H1 (cell line): ENCODE data around the gene F2. TPM values are rescaled to one million over a fixed set of nuclear protein-coding genes. Genes with fewer than 3 reads are reported as not detected.

Experiments
- CTCF ChIA-PET: fragments of 300-600 bp; sonication (Branson Sonifier 250); formaldehyde crosslinking; loops from one replicate; lab custom pipeline; 2021; ENCODE audit not compliant: partially characterized antibody; lab: Charles Lee
- POLR2A ChIA-PET: fragments of 300-600 bp; sonication (Branson Sonifier 250); formaldehyde crosslinking; loops from one replicate; lab custom pipeline; 2021; ENCODE audit warnings: inconsistent platforms; ENCODE audit not compliant: partially characterized antibody; lab: Charles Lee
- DNase-seq, 2 experiments: peaks; one replicate each; pipeline versions ENCODE4 v3.0.0 to v3.0.0-alpha.2; 2010 to 2022; ENCODE audit warnings: low spot score in 2 of 2, low read depth in 1 of 2, mixed read lengths in 1 of 2
- FAIRE-seq: peaks from 2 replicates; lab custom pipeline; 2011; peaks lifted over from hg19 to GRCh38; lab: Jason Lieb, UNC
- H2AFZ ChIP-seq: 2 replicates; pipeline ENCODE4 v1.8.1; 2012; ENCODE audit warnings: low read length, inconsistent platforms
- H2AK5ac ChIP-seq: 2 replicates; pipeline ENCODE4 v1.6.1; 2013; ENCODE audit warnings: low read depth, low read length
- H2BK120ac ChIP-seq: replicated peaks from 2 replicates; pipeline ENCODE3; 2013; ENCODE audit warnings: low read depth, low read length, inconsistent platforms
- H2BK12ac ChIP-seq: 2 replicates; pipeline ENCODE4 v1.6.1; 2013; ENCODE audit warnings: low read depth, low read length
- H2BK15ac ChIP-seq: 2 replicates; pipeline ENCODE4 v1.6.1; 2013; ENCODE audit warnings: low read length
- H2BK20ac ChIP-seq: 2 replicates; pipeline ENCODE4 v1.6.1; 2013; ENCODE audit warnings: low read length
- H2BK5ac ChIP-seq: 2 replicates; pipeline ENCODE4 v1.6.1; 2013; ENCODE audit warnings: low read depth, low read length
- H3K14ac ChIP-seq: 2 replicates; pipeline ENCODE4 v1.6.1; 2013; ENCODE audit warnings: inconsistent platforms; ENCODE audit not compliant: insufficient read length
- H3K18ac ChIP-seq: 2 replicates; pipeline ENCODE4 v1.6.1; 2013; ENCODE audit warnings: low read length; ENCODE audit errors: extremely low read depth
- H3K23ac ChIP-seq: 2 replicates; pipeline ENCODE4 v1.6.1; 2013; ENCODE audit warnings: inconsistent platforms; ENCODE audit not compliant: insufficient read length
- H3K23me2 ChIP-seq: 2 replicates; pipeline ENCODE4 v1.6.1; 2013; ENCODE audit warnings: low read depth, low read length
- H3K27ac ChIP-seq: 2 replicates; pipeline ENCODE4 v1.6.1; 2011; ENCODE audit warnings: low read depth, low read length, inconsistent platforms
- H3K27me3 ChIP-seq, 4 experiments: replicated peaks in 1 of 4; 1 replicate in 1 of 4; 2 replicates in 3 of 4; pipeline versions ENCODE4 v1.6.1 to v1.8.1; 2011 to 2013; ENCODE audit warnings: low read length in 3 of 4, mild to moderate bottlenecking in 3 of 4, inconsistent platforms in 2 of 4, mixed read lengths in 2 of 4, moderate library complexity in 1 of 4; ENCODE audit not compliant: control insufficient read depth in 3 of 4, insufficient read depth in 3 of 4; ENCODE audit errors: extremely low read depth in 1 of 4
- H3K36me3 ChIP-seq, 4 experiments: 2 replicates each; pipeline versions ENCODE4 v1.6.1 to v1.8.1; 2011 to 2013; ENCODE audit warnings: mild to moderate bottlenecking in 4 of 4, low read length in 3 of 4, moderate library complexity in 2 of 4, control low read depth in 1 of 4, inconsistent platforms in 1 of 4; ENCODE audit not compliant: insufficient read depth in 4 of 4, control insufficient read depth in 2 of 4
- H3K4ac ChIP-seq: replicated peaks from 2 replicates; pipeline ENCODE3; 2013; ENCODE audit warnings: low read length, low read depth, mixed read lengths, inconsistent platforms; ENCODE audit not compliant: insufficient read length
- H3K4me1 ChIP-seq, 4 experiments: replicated peaks in 1 of 4; 1 replicate in 1 of 4; 2 replicates in 3 of 4; pipeline versions ENCODE4 v1.6.1 to v1.8.1; 2011 to 2013; ENCODE audit warnings: low read length in 3 of 4, inconsistent platforms in 2 of 4, mixed read lengths in 1 of 4; ENCODE audit not compliant: insufficient read depth in 4 of 4, control insufficient read depth in 3 of 4
- H3K4me2 ChIP-seq, 2 experiments: 2 replicates each; pipeline versions ENCODE4 v1.6.1 to v1.8.1; 2011 to 2013; ENCODE audit warnings: low read depth in 2 of 2, low read length in 2 of 2, control low read depth in 1 of 2, inconsistent platforms in 1 of 2, mild to moderate bottlenecking in 1 of 2; ENCODE audit not compliant: insufficient read depth in 1 of 2
- H3K4me3 ChIP-seq, 4 experiments: fragments of 200-600, 300-600 bp in 1 of 4; sonication (generic), shearing (Covaris generic), sonication (Bioruptor Twin) in 1 of 4; 2 replicates each; pipeline versions ENCODE4 v1.5.1 to v1.8.1; 2011 to 2016; ENCODE audit warnings: low read length in 4 of 4, low read depth in 3 of 4, control low read depth in 2 of 4, inconsistent platforms in 2 of 4, mild to moderate bottlenecking in 2 of 4, mixed read lengths in 1 of 4, moderate library complexity in 1 of 4; ENCODE audit not compliant: insufficient read depth in 2 of 4; ENCODE audit errors: extremely low read depth in 1 of 4
- H3K56ac ChIP-seq: replicated peaks from 2 replicates; pipeline ENCODE3; 2013; ENCODE audit warnings: low read depth, mild to moderate bottlenecking, mixed read lengths, low read length, inconsistent platforms; ENCODE audit not compliant: insufficient read length
- H3K79me1 ChIP-seq: 2 replicates; pipeline ENCODE4 v1.6.1; 2013; ENCODE audit warnings: low read depth, low read length, control low read depth
- H3K79me2 ChIP-seq, 2 experiments: 2 replicates each; pipeline versions ENCODE4 v1.6.1 to v1.8.1; 2012 to 2013; ENCODE audit warnings: low read length in 2 of 2, mild to moderate bottlenecking in 2 of 2, inconsistent platforms in 1 of 2; ENCODE audit not compliant: insufficient read depth in 2 of 2, control insufficient read depth in 1 of 2
- H3K9ac ChIP-seq, 4 experiments: replicated peaks in 1 of 4; 1 replicate in 1 of 4; 2 replicates in 3 of 4; pipeline versions ENCODE4 v1.6.1 to v1.8.1; 2011 to 2013; ENCODE audit warnings: low read depth in 3 of 4, low read length in 3 of 4, control low read depth in 2 of 4, mild to moderate bottlenecking in 2 of 4, moderate library complexity in 2 of 4, inconsistent platforms in 1 of 4; ENCODE audit errors: extremely low read depth in 1 of 4
- H3K9me3 ChIP-seq, 2 experiments: 2 replicates each; pipeline versions ENCODE4 v1.6.1 to v1.8.1; 2012 to 2013; ENCODE audit warnings: mild to moderate bottlenecking in 2 of 2, moderate library complexity in 2 of 2, control low read depth in 1 of 2, inconsistent platforms in 1 of 2, low read depth in 1 of 2, low read length in 1 of 2, mixed read lengths in 1 of 2; ENCODE audit not compliant: insufficient read depth in 2 of 2
- H4K20me1 ChIP-seq, 2 experiments: replicated peaks in 1 of 2; 2 replicates each; pipeline versions ENCODE3 to v1.8.1; 2011 to 2013; ENCODE audit warnings: inconsistent platforms in 2 of 2, low read length in 2 of 2, mild to moderate bottlenecking in 1 of 2; ENCODE audit not compliant: insufficient read depth in 2 of 2, control insufficient read depth in 1 of 2
- H4K5ac ChIP-seq: 2 replicates; pipeline ENCODE4 v1.6.1; 2013; ENCODE audit warnings: low read length, low read depth, mixed read lengths, inconsistent platforms; ENCODE audit not compliant: insufficient read length
- H4K8ac ChIP-seq: 2 replicates; pipeline ENCODE4 v1.8.0; 2013; ENCODE audit warnings: mild to moderate bottlenecking, moderate library complexity, low read length, inconsistent platforms; ENCODE audit not compliant: insufficient read depth; ENCODE audit errors: extremely low read depth
- H4K91ac ChIP-seq: replicated peaks from 2 replicates; pipeline ENCODE3; 2013; ENCODE audit warnings: low read length, mixed read lengths, inconsistent platforms; ENCODE audit not compliant: insufficient read length
- ASH2L ChIP-seq: fragments of 200-600, 300-600 bp; sonication (generic); IDR thresholded peaks from one replicate; pipeline ENCODE4 v1.7.1; 2017; ENCODE audit warnings: low read length
- BRCA1 ChIP-seq: IDR thresholded peaks from 2 replicates; pipeline ENCODE4 v1.6.1; 2012; ENCODE audit warnings: low read depth, low read length, improper control_type of control experiment
- E2F6 ChIP-seq: IDR thresholded peaks from 2 replicates; pipeline ENCODE4 v1.6.1; 2012; ENCODE audit warnings: inconsistent platforms
- GABPA ChIP-seq: IDR thresholded peaks from 2 replicates; pipeline ENCODE4 v1.6.1; 2011; ENCODE audit warnings: mild to moderate bottlenecking, low read length, moderate library complexity, borderline replicate concordance; ENCODE audit not compliant: insufficient read depth
- GTF2F1 ChIP-seq: IDR thresholded peaks from 2 replicates; pipeline ENCODE4 v1.6.1; 2012; ENCODE audit warnings: low read depth, low read length, improper control_type of control experiment, borderline replicate concordance
- POU5F1 ChIP-seq: IDR thresholded peaks from 2 replicates; pipeline ENCODE4 v1.6.1; 2011; ENCODE audit warnings: low read depth, mild to moderate bottlenecking, low read length, moderate library complexity
- RBBP5 ChIP-seq: IDR thresholded peaks from 2 replicates; pipeline ENCODE4 v1.7.1; 2012; ENCODE audit warnings: low read depth, mild to moderate bottlenecking, inconsistent platforms, low read length, moderate library complexity, borderline replicate concordance
- RFX5 ChIP-seq: IDR thresholded peaks from 2 replicates; pipeline ENCODE4 v1.6.1; 2011; ENCODE audit warnings: low read depth, low read length, improper control_type of control experiment, borderline replicate concordance
- SIRT6 ChIP-seq: IDR thresholded peaks from one replicate; pipeline ENCODE4 v1.7.1; 2012; ENCODE audit warnings: low read length, inconsistent platforms
- SIX5 ChIP-seq: IDR thresholded peaks from 2 replicates; pipeline ENCODE4 v1.6.1; 2011; ENCODE audit warnings: mild to moderate bottlenecking, low read depth, low read length
- SP1 ChIP-seq: IDR thresholded peaks from 2 replicates; pipeline ENCODE4 v1.6.1; 2011; ENCODE audit warnings: low read depth, low read length
- USF2 ChIP-seq: IDR thresholded peaks from 2 replicates; pipeline ENCODE4 v1.6.1; 2011; ENCODE audit warnings: low read length, improper control_type of control experiment
- YY1 ChIP-seq: IDR thresholded peaks from 2 replicates; pipeline ENCODE4 v1.6.1; 2011; ENCODE audit warnings: low read depth, mild to moderate bottlenecking, low read length
- WGBS, 2 experiments: shearing (Covaris generic) in 1 of 2; methylation state at CpG; one replicate each; pipeline versions ENCODE4 v1.1.6 to v1.1.7; 2013 to 2015; ENCODE audit warnings: low lambda C conversion rate in 2 of 2, mixed read lengths in 2 of 2, inconsistent platforms in 1 of 2, low coverage in 1 of 2, missing lambda C conversion rate in 1 of 2; ENCODE audit not compliant: insufficient replicate concordance in 2 of 2, insufficient coverage in 1 of 2, insufficient read length in 1 of 2; ENCODE audit errors: extremely low coverage in 1 of 2, missing lambda C conversion rate in 1 of 2; 5-methylcytosine and 5-hydroxymethylcytosine counted together
- polyA plus RNA-seq, 7 experiments: library from polyadenylated mRNA; depleted of rRNA in 3 of 7; stranded (reverse) in 5 of 7; unstranded in 2 of 7; fragments of >200 nt in 5 of 7; fragments of 200-250 nt in 2 of 7; gene quantifications; 1 replicate in 5 of 7; 2 replicates in 1 of 7; 4 replicates in 1 of 7; pipeline versions ENCODE4 v1.2.1 to v1.2.3, GENCODE V29; 2011 to 2013; ENCODE audit warnings: missing spikeins in 2 of 7, mixed read lengths in 2 of 7
- total RNA-seq: library from RNA; stranded (reverse); fragmentation: NEBNext Ultra II Directional; extraction: Animal tissue kit (Norgen Biotek cat#: 25700); gene quantifications from 2 replicates; pipeline ENCODE4 v1.2.1, GENCODE V29; 2021

Gene F2
- total and polyA plus RNA-seq, 2 of the 8 experiments (the other 6 are each of a cell fraction or from before 2014, with no cell fraction given) = 0.11 TPM; not detected in 1

DNA sequence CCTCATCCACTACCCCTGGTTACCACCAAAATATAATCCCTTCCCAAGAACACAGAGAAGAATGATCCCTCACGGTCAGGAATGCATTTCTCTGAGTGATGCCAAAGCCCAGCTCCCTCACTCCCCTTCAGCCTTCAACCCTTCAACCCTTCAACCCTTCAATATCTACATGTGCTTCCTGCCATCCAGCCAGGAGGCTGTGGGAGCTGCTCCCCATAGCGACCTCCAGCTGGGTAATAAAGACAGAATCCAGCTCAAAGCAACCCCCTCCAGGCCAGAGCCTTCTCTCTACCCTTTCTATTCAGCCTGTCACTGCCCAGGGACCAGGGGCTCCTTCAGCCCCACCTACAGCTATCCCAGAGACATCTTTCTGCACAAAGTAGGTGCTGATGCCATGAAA lies 21.3 kb upstream of the F2 start:
- H4K5ac ChIP-seq = no peak overlapping the region
- TF ChIP-seq YY1 = no peak
- no peak for TF ChIP-seq GABPA
- no peak for TF ChIP-seq SIRT6
- no peak for TF ChIP-seq SIX5
- no peak for TF ChIP-seq RFX5
- TF ChIP-seq E2F6 = no peak
- no peak for TF ChIP-seq GTF2F1
- TF ChIP-seq POU5F1 = no peak
- no peak for TF ChIP-seq USF2
- TF ChIP-seq RBBP5 = no peak
- TF ChIP-seq SP1 = no peak
- TF ChIP-seq BRCA1 = no peak
- no peak for TF ChIP-seq ASH2L

More for the DNA sequence above, 21.3 kb upstream of the F2 start:
- 71% methylated on average over 2 of the region's 2 CpGs; no CpG with 5 or more reads in 1 of the 2 experiments for WGBS, 2 experiments
- no peak for DNase-seq
- Histone ChIP-seq H3K18ac (no peak overlapping the region), H3K23me2 (peaks cover 9% of the 10 kb centered on the region; the same call in 1 of the 2 replicates), H2AK5ac (no peak overlapping the region), H3K79me1 (no peaks in the 10 kb centered on the region), H2BK20ac (no peak overlapping the region), H2BK5ac (no peak overlapping the region), H4K91ac (no peak overlapping the region), H3K36me3 (peaks cover 4 to 16% (median 9%) of the 10 kb centered on the region in 4 experiments; a peak in 6 of 8 replicates), H3K9me3 (no peaks in the 10 kb centered on the region), H3K56ac (no peak overlapping the region), H3K23ac (no peak overlapping the region), H2BK120ac (no peak overlapping the region), H3K4ac (no peak overlapping the region), H2BK15ac (no peak overlapping the region), H3K27ac (no peak overlapping the region), H3K4me1 (no peaks in the 10 kb centered on the region; a peak in 4 of 7 replicates), H3K4me2 (no peak overlapping the region), H2AFZ (no peak overlapping the region), H4K8ac (no peak overlapping the region), H3K4me3 (no peak overlapping the region), H3K27me3 (no peaks in the 10 kb centered on the region), H3K79me2 (peaks cover 3 to 16% of the 10 kb centered on the region in 2 experiments; a peak in 2 of 4 replicates), H3K14ac (no peak overlapping the region), H4K20me1 (peaks cover 0 to 2% of the 10 kb centered on the region in 2 experiments), H3K9ac (no peak overlapping the region; a peak in 1 of 7 replicates), H2BK12ac (no peak overlapping the region)
- FAIRE-seq = no peak
- ChIA-PET CTCF (interaction anchor here (1.2 to 2.3 kb wide), 3 partner anchors 9 to 23 kb away, joined by 4 to 5 read pairs (median 5); no protein-coding TSS in a partner anchor), POLR2A (interaction anchor here (1.3 to 3.1 kb wide), 3 partner anchors 19 to 27 kb away, joined by 4 to 21 read pairs (median 5); no protein-coding TSS in a partner anchor)
